IMR-90 (cell line): Measurements from ENCODE around the gene COPB1. TPM values are rescaled to one million over a fixed set of nuclear protein-coding genes. Genes with fewer than 3 reads are reported as not detected.
A peak's percentile ranks its signal among the peaks of the same experiment; 100 is the strongest.

Source experiments
- ATAC-seq: fragments of 200-7000 bp; cut with Tn5 transposase; 2 replicates; pipeline ENCODE4 v1.9.1; 2020; ENCODE audit warnings: low read depth, mild to moderate bottlenecking, moderate library complexity
- BruUV-seq: library from RNA; stranded (reverse); fragments of 400-500 nt; replicated peaks from 2 replicates; lab custom pipeline; 2021; lab: Mats Ljungman, UMichigan
- CTCF ChIA-PET: fragments of 300-600 bp; formaldehyde crosslinking; extraction: SDS; loops from one replicate; lab custom pipeline; 2021; ENCODE audit warnings: antibody characterized with exemption; lab: Yijun Ruan, JAX
- POLR2A ChIA-PET: fragments of 300-600 bp; sonication (Branson Sonifier 250); formaldehyde crosslinking; loops from one replicate; lab custom pipeline; 2022; ENCODE audit warnings: antibody characterized with exemption; ENCODE audit not compliant: unreplicated experiment; lab: Charles Lee
- DNase-seq: peaks from one replicate; pipeline ENCODE4 v3.0.0; 2013
- H2AFZ ChIP-seq: replicated peaks from 2 replicates; pipeline ENCODE3; 2013; ENCODE audit warnings: low read length, mild to moderate bottlenecking; ENCODE audit not compliant: poor library complexity
- H2AK5ac ChIP-seq: 2 replicates; pipeline ENCODE4 v1.6.1; 2013; ENCODE audit warnings: low read depth, low read length, inconsistent platforms
- H2AK9ac ChIP-seq: replicated peaks from 2 replicates; pipeline ENCODE3; 2013; ENCODE audit warnings: mild to moderate bottlenecking, low read depth, low read length, moderate library complexity; ENCODE audit not compliant: poor library complexity
- H2BK120ac ChIP-seq: 2 replicates; pipeline ENCODE4 v1.6.1; 2013; ENCODE audit warnings: low read depth, low read length, inconsistent platforms
- H2BK15ac ChIP-seq: 3 replicates; pipeline ENCODE4 v1.6.1; 2013; ENCODE audit warnings: low read depth, low read length, inconsistent platforms
- H2BK20ac ChIP-seq: 2 replicates; pipeline ENCODE4 v1.6.1; 2013; ENCODE audit warnings: low read depth, mild to moderate bottlenecking, inconsistent platforms, low read length, moderate library complexity
- H2BK5ac ChIP-seq: 2 replicates; pipeline ENCODE4 v1.6.1; 2013; ENCODE audit warnings: mild to moderate bottlenecking, low read depth, low read length, inconsistent platforms; ENCODE audit not compliant: poor library complexity, severe bottlenecking
- H3K14ac ChIP-seq: replicated peaks from 2 replicates; pipeline ENCODE4 v1.6.1; 2013; ENCODE audit warnings: low read depth, low read length, inconsistent platforms
- H3K18ac ChIP-seq: 2 replicates; pipeline ENCODE4 v1.6.1; 2013; ENCODE audit warnings: low read depth, low read length, control low read depth
- H3K23ac ChIP-seq: 2 replicates; pipeline ENCODE4 v1.6.1; 2013; ENCODE audit warnings: low read depth, low read length, inconsistent platforms
- H3K27ac ChIP-seq: 2 replicates; pipeline ENCODE4 v1.5.1; 2013; ENCODE audit warnings: mild to moderate bottlenecking, control low read depth, low read length; ENCODE audit not compliant: insufficient read depth
- H3K27me3 ChIP-seq: 2 replicates; pipeline ENCODE4 v1.6.1; 2013; ENCODE audit warnings: low read length; ENCODE audit not compliant: control insufficient read depth, insufficient read depth
- H3K36me3 ChIP-seq: 2 replicates; pipeline ENCODE4 v1.6.1; 2013; ENCODE audit warnings: low read length, mixed read lengths; ENCODE audit not compliant: control insufficient read depth, insufficient read depth
- H3K4ac ChIP-seq: 2 replicates; pipeline ENCODE4 v1.6.1; 2013; ENCODE audit warnings: low read depth, low read length, inconsistent platforms
- H3K4me1 ChIP-seq: 2 replicates; pipeline ENCODE4 v1.6.1; 2013; ENCODE audit warnings: low read length, mixed read lengths; ENCODE audit not compliant: control insufficient read depth, insufficient read depth
- H3K4me2 ChIP-seq: 2 replicates; pipeline ENCODE4 v1.6.1; 2013; ENCODE audit warnings: low read depth, mild to moderate bottlenecking, control low read depth, low read length, moderate library complexity
- H3K4me3 ChIP-seq: 2 replicates; pipeline ENCODE4 v1.5.1; 2013; ENCODE audit warnings: low read depth, mild to moderate bottlenecking, control low read depth, low read length, moderate library complexity; ENCODE audit not compliant: insufficient read depth
- H3K56ac ChIP-seq: 2 replicates; pipeline ENCODE4 v1.6.1; 2013; ENCODE audit warnings: low read length, inconsistent platforms; ENCODE audit not compliant: insufficient read depth; ENCODE audit errors: extremely low read depth
- H3K79me1 ChIP-seq, 2 experiments: 2 replicates each; pipeline ENCODE4 v1.6.1; 2013; ENCODE audit warnings: low read length in 2 of 2, inconsistent platforms in 1 of 2, low read depth in 1 of 2
- H3K9ac ChIP-seq: 2 replicates; pipeline ENCODE4 v1.6.1; 2013; ENCODE audit warnings: low read depth, low read length, control low read depth
- H3K9me1 ChIP-seq: 2 replicates; pipeline ENCODE4 v1.6.1; 2013; ENCODE audit warnings: low read length, inconsistent platforms; ENCODE audit not compliant: insufficient read depth
- H3K9me3 ChIP-seq: 2 replicates; pipeline ENCODE4 v1.6.1; 2013; ENCODE audit warnings: low read length; ENCODE audit not compliant: control insufficient read depth, insufficient read depth
- H4K20me1 ChIP-seq: 2 replicates; pipeline ENCODE4 v1.6.1; 2013; ENCODE audit warnings: low read length, inconsistent platforms; ENCODE audit not compliant: insufficient read depth
- H4K5ac ChIP-seq: 2 replicates; pipeline ENCODE4 v1.6.1; 2013; ENCODE audit warnings: mild to moderate bottlenecking, low read depth, low read length, control low read depth
- H4K8ac ChIP-seq, 2 experiments: 2 replicates each; pipeline ENCODE4 v1.6.1; 2013; ENCODE audit warnings: low read depth in 2 of 2, low read length in 2 of 2, control low read depth in 1 of 2, inconsistent platforms in 1 of 2
- H4K91ac ChIP-seq: 2 replicates; pipeline ENCODE4 v1.6.1; 2013; ENCODE audit warnings: low read depth, low read length, inconsistent platforms; ENCODE audit not compliant: insufficient read depth
- BHLHE40 ChIP-seq: fragments of 150-350 bp; IDR thresholded peaks from 2 replicates; pipeline ENCODE4 v1.6.1; 2016; ENCODE audit warnings: mild to moderate bottlenecking, low read depth, low read length
- CEBPB ChIP-seq: IDR thresholded peaks from 2 replicates; pipeline ENCODE4 v1.6.1; 2012; ENCODE audit warnings: low read depth, low read length, improper control_type of control experiment
- MAFK ChIP-seq: IDR thresholded peaks from 2 replicates; pipeline ENCODE4 v1.6.1; 2012; ENCODE audit warnings: low read depth, low read length, improper control_type of control experiment
- MAZ ChIP-seq: IDR thresholded peaks from 2 replicates; pipeline ENCODE4 v1.6.1; 2012; ENCODE audit warnings: low read depth, mild to moderate bottlenecking, low read length, improper control_type of control experiment, moderate library complexity, borderline replicate concordance
- NFE2L2 ChIP-seq: fragments of 150-350 bp; IDR thresholded peaks from 2 replicates; pipeline ENCODE4 v1.6.1; 2016; ENCODE audit warnings: low read depth, mild to moderate bottlenecking, low read length
- RAD21 ChIP-seq: IDR thresholded peaks from 2 replicates; pipeline ENCODE4 v1.6.1; 2012; ENCODE audit warnings: low read length, improper control_type of control experiment
- WGBS, 2 experiments: methylation state at CpG; one replicate each; pipeline versions ENCODE4 v1.1.5 to v1.1.7; 2013; ENCODE audit warnings: missing lambda C conversion rate in 2 of 2; ENCODE audit not compliant: insufficient read length in 1 of 2; ENCODE audit errors: extremely low coverage in 2 of 2; 5-methylcytosine and 5-hydroxymethylcytosine counted together
- dilution Hi-C: fragments of 300-500 bp; cut with HindIII; formaldehyde crosslinking; loops from one replicate; pipeline ENCODE4 v1.14.3; 2018; ENCODE audit warnings: low sequenced_read_pairs; ENCODE audit not compliant: unreplicated experiment
- in situ Hi-C: fragments of 300-500 bp; cut with MboI; formaldehyde crosslinking; loops from 3 replicates; pipeline ENCODE4 v1.14.3; 2019; ENCODE audit warnings: low sequenced_read_pairs, inconsistent platforms, mixed read lengths
- intact Hi-C: fragments of 100-400 bp; cut with micrococcal nuclease; formaldehyde crosslinking; loops from 2 replicates; pipeline ENCODE4 v1.10.0; 2022
- polyA plus RNA-seq, 3 experiments: library from polyadenylated mRNA; depleted of rRNA; stranded (reverse); fragments of >200 nt; gene quantifications; 2 replicates each; pipeline ENCODE4 v1.2.3, GENCODE V29; 2012; ENCODE audit warnings: low replicate concordance in 1 of 3
- total RNA-seq: library from RNA; depleted of rRNA; stranded (reverse); fragments of >200 nt; gene quantifications from 2 replicates; pipeline ENCODE4 v1.2.3, GENCODE V29; 2012
- TF ChIP-seq, protein P1 (sequence below): fragments of 150-350 bp; IDR thresholded peaks from 2 replicates; pipeline ENCODE4 v1.6.1; 2017; ENCODE audit warnings: mild to moderate bottlenecking, antibody characterized with exemption, low read length, low read depth

Gene COPB1
- total and polyA plus RNA-seq, 2 of the 4 experiments (the other 2 are of a cell fraction) = 136 to 341 TPM

DNA sequence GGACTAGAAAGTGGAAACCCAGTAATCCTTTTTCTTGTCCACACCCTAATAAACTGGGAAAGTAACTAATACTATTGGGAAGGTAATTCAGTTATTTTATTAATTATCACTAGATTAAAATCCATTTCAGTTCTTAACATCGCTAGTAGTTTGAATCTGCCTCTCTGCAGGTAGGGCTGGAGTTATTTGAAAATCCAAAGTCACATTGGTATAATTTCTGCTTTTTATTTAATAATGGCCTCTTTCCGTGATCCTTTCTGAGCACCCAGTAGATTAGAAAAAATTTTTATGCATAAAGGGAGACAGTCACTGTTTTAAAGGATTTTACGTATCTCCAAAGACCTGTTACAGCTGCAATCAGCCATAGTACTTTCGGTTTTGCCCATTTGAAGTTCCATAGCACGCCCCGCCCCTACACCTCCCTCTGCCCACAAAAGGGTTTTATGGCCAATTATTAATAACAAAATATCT, 605 bp upstream of the COPB1 start (continued):
- TF ChIP-seq CEBPB = no peak

DNA sequence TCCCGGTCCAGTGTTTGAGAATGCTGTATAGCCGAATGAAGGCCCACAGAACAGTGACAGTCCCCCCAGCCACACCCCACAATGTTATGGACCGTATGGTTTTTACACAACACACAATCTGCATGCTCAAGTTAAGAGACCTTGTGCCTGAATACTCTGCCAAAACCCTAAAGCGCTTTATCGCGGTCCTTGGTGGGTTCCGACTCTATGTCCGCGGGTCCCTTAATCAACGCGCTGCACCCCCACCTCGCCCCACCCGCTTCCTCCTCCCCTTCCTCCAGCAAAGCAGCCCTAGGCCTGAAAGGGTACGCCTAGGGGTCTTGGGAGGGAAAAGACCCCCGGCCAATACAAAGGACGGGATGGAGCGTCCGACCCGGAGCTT, 442 bp downstream of the COPB1 start:
- peak overlapping the region; percentile 97 for H2AK9ac ChIP-seq

More for the DNA sequence above, 442 bp downstream of the COPB1 start:
- Histone ChIP-seq H2BK5ac (peak overlapping the region; percentile 70), H3K4me3 (peak overlapping the region; percentile 91), H2AFZ (peak overlapping the region; percentile 58), H3K9ac (peak overlapping the region; percentile 99), H3K4me1 (no peaks in the 10 kb centered on the region), H4K8ac (peak overlapping the region; percentile 81 to 91), H3K56ac (peak overlapping the region; percentile 92), H3K18ac (no peak overlapping the region; the same call in 1 of the 2 replicates), H3K4me2 (peak overlapping the region; percentile 82), H3K4ac (peak overlapping the region; percentile 97), H2BK15ac (no peak overlapping the region), H4K20me1 (peaks cover 9% of the 10 kb centered on the region; the same call in 1 of the 2 replicates), H3K14ac (peak overlapping the region; percentile 95), H2BK120ac (no peak overlapping the region), H4K5ac (peak overlapping the region; percentile 25; the same call in 1 of the 2 replicates), H3K36me3 (peaks cover 12% of the 10 kb centered on the region), H3K27ac (peak overlapping the region; percentile 96), H3K9me1 (no peaks in the 10 kb centered on the region), H3K27me3 (no peaks in the 10 kb centered on the region), H2AK5ac (peak overlapping the region; percentile 88), H3K79me1 (peaks cover 0 to 7% of the 10 kb centered on the region in 2 experiments; a peak in 3 of 4 replicates), H2BK20ac (no peak overlapping the region), H3K9me3 (no peaks in the 10 kb centered on the region), H3K23ac (peak overlapping the region; percentile 96), H4K91ac (peak overlapping the region; percentile 58)
- dilution Hi-C loops (no loop called here), in situ Hi-C loops (no loop called here), intact Hi-C loops (loop anchor here (5.0 kb wide), 1 partner anchor 37 kb away; no protein-coding TSS in a partner anchor)
- POLR2A ChIA-PET = no interaction called here
- ATAC-seq (peak; percentile 41), DNase-seq (peak; percentile 10)
- TF ChIP-seq MAZ (no peak), NFE2L2 (no peak), BHLHE40 (no peak), MAFK (no peak), CEBPB (no peak), RAD21 (no peak)
- TF ChIP-seq, protein P1, sequence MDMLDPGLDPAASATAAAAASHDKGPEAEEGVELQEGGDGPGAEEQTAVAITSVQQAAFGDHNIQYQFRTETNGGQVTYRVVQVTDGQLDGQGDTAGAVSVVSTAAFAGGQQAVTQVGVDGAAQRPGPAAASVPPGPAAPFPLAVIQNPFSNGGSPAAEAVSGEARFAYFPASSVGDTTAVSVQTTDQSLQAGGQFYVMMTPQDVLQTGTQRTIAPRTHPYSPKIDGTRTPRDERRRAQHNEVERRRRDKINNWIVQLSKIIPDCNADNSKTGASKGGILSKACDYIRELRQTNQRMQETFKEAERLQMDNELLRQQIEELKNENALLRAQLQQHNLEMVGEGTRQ = no peak
- CTCF ChIA-PET = no interaction called here
- 0% methylated on average over 3 of the region's 19 CpGs; no CpG with 5 or more reads in 1 of the 2 experiments for WGBS, 2 experiments
- no TSS peak for BruUV-seq
